HL-60 (cell line): ENCODE measurements around the gene LRRIQ1.

Experiments
- POLR2AphosphoS5 ChIP-seq: IDR thresholded peaks from 2 replicates; pipeline ENCODE4 v1.6.1; 2012; ENCODE audit warnings: low read depth
- TF ChIP-seq, protein P1 (sequence below): IDR thresholded peaks from one replicate; pipeline ENCODE4 v1.5.1; 2011; ENCODE audit warnings: low read length, control low read depth, inconsistent platforms; ENCODE audit not compliant: insufficient read depth
- TF ChIP-seq, protein P2 (sequence below): IDR thresholded peaks from 2 replicates; pipeline ENCODE4 v1.6.1; 2012; ENCODE audit warnings: low read depth; ENCODE audit not compliant: insufficient replicate concordance

DNA sequence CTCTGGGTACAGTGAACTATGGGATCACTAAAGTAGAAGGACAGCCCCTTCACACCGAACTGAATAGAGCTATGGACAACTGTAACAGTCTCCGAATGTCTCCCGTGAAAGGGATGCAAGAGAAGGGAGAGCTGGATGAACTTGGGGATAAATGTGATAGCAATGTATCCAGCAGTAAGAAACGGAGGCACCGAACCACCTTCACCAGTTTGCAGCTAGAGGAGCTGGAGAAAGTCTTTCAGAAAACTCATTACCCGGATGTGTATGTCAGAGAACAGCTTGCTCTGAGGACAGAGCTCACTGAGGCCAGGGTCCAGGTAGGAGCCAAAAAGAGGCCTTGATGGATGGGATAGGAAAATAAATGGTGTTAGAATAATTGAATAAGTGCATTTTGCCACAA lies 247.4 kb downstream of the LRRIQ1 start:
- TF ChIP-seq, protein P1, sequence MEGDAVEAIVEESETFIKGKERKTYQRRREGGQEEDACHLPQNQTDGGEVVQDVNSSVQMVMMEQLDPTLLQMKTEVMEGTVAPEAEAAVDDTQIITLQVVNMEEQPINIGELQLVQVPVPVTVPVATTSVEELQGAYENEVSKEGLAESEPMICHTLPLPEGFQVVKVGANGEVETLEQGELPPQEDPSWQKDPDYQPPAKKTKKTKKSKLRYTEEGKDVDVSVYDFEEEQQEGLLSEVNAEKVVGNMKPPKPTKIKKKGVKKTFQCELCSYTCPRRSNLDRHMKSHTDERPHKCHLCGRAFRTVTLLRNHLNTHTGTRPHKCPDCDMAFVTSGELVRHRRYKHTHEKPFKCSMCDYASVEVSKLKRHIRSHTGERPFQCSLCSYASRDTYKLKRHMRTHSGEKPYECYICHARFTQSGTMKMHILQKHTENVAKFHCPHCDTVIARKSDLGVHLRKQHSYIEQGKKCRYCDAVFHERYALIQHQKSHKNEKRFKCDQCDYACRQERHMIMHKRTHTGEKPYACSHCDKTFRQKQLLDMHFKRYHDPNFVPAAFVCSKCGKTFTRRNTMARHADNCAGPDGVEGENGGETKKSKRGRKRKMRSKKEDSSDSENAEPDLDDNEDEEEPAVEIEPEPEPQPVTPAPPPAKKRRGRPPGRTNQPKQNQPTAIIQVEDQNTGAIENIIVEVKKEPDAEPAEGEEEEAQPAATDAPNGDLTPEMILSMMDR, result no peak
- TF ChIP-seq, protein P2, sequence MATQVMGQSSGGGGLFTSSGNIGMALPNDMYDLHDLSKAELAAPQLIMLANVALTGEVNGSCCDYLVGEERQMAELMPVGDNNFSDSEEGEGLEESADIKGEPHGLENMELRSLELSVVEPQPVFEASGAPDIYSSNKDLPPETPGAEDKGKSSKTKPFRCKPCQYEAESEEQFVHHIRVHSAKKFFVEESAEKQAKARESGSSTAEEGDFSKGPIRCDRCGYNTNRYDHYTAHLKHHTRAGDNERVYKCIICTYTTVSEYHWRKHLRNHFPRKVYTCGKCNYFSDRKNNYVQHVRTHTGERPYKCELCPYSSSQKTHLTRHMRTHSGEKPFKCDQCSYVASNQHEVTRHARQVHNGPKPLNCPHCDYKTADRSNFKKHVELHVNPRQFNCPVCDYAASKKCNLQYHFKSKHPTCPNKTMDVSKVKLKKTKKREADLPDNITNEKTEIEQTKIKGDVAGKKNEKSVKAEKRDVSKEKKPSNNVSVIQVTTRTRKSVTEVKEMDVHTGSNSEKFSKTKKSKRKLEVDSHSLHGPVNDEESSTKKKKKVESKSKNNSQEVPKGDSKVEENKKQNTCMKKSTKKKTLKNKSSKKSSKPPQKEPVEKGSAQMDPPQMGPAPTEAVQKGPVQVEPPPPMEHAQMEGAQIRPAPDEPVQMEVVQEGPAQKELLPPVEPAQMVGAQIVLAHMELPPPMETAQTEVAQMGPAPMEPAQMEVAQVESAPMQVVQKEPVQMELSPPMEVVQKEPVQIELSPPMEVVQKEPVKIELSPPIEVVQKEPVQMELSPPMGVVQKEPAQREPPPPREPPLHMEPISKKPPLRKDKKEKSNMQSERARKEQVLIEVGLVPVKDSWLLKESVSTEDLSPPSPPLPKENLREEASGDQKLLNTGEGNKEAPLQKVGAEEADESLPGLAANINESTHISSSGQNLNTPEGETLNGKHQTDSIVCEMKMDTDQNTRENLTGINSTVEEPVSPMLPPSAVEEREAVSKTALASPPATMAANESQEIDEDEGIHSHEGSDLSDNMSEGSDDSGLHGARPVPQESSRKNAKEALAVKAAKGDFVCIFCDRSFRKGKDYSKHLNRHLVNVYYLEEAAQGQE, result no peak
- no peak for TF ChIP-seq POLR2AphosphoS5
